ENCODE data around the gene MARCHF3. TPM values are rescaled to one million over a fixed set of nuclear protein-coding genes. Genes with fewer than 3 reads are reported as not detected.
"Not testable (repeated sequence)": the region's sequence is repeated elsewhere in the genome, so short reads cannot be mapped to it uniquely, and the experiment has no call there.

Gene MARCHF3
- total and polyA plus RNA-seq, 10 donors = 2.3 to 14.8 (median 10.9) TPM

DNA sequence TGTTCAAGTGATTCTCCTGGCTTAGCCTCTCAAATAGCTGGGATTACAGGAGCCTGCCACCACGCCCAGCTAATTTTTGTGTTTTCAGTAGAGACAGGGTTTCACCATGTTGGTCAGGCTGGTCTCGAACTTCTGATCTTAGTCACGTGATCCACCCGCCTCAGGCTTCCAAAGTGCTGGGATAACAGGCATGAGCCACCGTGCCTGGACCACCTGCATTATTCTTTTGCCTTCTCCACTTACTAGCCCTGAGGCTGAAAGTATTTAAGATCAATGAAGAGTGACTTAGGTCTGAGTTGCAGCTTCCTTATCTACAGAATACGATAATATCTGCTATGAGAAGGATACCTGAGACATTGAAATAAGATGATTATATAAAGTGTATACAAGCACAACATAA, 129.6 kb downstream of the MARCHF3 start:
- intact Hi-C loops (cut with DNase I; ENCODE audit: low total_unique reads) = no loop called here
- H3K36me3 ChIP-seq = peaks cover 0 to 10% (median 0%) of the 10 kb centered on the region in 6 donors
- WGBS, 5 donors = 90 to 97% (median 96%) methylated on average over 6 of the region's 6 CpGs
- H3K9me3 ChIP-seq = no peaks in the 10 kb centered on the region
- H3K27ac ChIP-seq = no peak overlapping the region
- no peak for DNase-seq
- TF ChIP-seq, protein P1, sequence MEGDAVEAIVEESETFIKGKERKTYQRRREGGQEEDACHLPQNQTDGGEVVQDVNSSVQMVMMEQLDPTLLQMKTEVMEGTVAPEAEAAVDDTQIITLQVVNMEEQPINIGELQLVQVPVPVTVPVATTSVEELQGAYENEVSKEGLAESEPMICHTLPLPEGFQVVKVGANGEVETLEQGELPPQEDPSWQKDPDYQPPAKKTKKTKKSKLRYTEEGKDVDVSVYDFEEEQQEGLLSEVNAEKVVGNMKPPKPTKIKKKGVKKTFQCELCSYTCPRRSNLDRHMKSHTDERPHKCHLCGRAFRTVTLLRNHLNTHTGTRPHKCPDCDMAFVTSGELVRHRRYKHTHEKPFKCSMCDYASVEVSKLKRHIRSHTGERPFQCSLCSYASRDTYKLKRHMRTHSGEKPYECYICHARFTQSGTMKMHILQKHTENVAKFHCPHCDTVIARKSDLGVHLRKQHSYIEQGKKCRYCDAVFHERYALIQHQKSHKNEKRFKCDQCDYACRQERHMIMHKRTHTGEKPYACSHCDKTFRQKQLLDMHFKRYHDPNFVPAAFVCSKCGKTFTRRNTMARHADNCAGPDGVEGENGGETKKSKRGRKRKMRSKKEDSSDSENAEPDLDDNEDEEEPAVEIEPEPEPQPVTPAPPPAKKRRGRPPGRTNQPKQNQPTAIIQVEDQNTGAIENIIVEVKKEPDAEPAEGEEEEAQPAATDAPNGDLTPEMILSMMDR (IDR thresholded peaks at IDR 0.05 in 8 of 11, conservative IDR thresholded peaks at IDR 0.05 in 3 of 11) = no peak
- TF ChIP-seq POLR2A (IDR thresholded peaks at IDR 0.05) (no peak), POLR2AphosphoS5 (IDR thresholded peaks at IDR 0.05) (no peak)
- H3K4me3 ChIP-seq = no peak overlapping the region
- no peaks in the 10 kb centered on the region for H3K4me1 ChIP-seq
- H3K27me3 ChIP-seq (replicated peaks in 1 of 7) = no peaks in the 10 kb centered on the region

DNA sequence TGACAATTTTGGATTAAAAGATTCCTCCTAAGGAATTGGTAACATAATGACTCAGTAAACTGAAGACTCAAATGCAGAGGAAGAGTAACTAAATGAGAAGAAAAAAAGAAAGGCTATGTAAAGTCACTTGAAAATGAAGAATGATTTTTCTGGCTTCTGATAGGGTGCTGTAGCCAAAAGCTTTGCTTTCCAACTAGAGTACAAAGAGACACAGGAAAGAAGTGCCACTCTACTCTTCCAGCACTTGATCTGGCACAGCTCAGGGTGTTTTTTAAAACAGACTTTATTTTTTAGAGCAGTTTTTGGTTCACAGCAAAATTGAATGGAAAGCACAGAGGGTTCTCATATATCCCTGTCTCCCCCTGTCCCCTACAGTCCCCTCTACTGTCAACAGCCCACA, 130.9 kb downstream of the MARCHF3 start:
- Histone ChIP-seq H3K27me3 (replicated peaks in 1 of 7) (no peaks in the 10 kb centered on the region), H3K9me3 (peaks cover 0 to 4% (median 0%) of the 10 kb centered on the region in 8 donors), H3K4me3 (no peak overlapping the region), H3K36me3 (peaks cover 0 to 12% (median 0%) of the 10 kb centered on the region in 6 donors), H3K4me1 (no peaks in the 10 kb centered on the region), H3K27ac (no peak overlapping the region)
- intact Hi-C loops (cut with DNase I; ENCODE audit: low total_unique reads) = no loop called here
- DNase-seq = no peak
- no peak for TF ChIP-seq POLR2A (IDR thresholded peaks at IDR 0.05)
- TF ChIP-seq POLR2AphosphoS5 (IDR thresholded peaks at IDR 0.05) = no peak
- TF ChIP-seq, protein P1 (IDR thresholded peaks at IDR 0.05 in 8 of 11, conservative IDR thresholded peaks at IDR 0.05 in 3 of 11) = no peak

DNA sequence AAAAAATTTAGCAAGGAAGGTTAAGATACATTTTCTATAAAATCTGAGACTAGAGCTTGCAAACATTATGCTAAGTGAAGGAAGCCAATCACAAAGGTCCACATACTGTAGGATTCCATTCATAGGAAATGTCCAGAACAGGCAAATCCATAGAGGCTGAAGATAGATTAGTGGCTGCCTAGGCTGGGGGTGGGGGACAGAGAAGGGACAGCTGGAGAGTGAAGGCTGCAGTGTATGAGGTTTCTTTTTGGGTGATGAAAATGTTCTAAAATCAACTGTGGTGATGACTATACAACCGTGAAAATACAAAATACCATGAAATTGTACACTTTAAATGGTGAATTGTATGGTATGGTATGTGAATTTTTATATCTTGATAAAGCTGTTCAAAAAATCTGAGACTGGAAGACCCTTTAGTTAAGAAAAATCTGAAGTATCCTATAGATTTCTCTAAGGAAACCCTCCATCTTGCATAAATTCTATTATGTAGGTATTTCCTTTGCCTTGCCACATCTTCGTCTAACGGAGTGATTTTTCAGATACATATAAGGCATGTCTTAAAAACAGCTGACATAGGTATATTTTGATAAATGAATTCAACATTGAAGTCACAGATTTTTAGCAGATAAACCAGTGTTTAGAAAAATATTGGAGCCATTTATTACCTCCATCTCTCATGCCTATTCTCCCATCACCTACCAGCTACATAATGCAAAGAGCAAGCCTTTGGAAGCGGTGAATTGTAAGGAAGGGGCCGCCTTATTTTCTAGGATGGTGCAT, 132.3 kb downstream of the MARCHF3 start:
- Histone ChIP-seq H3K4me3 (no peak overlapping the region), H3K36me3 (peaks cover 0 to 12% (median 0%) of the 10 kb centered on the region in 6 donors), H3K4me1 (no peaks in the 10 kb centered on the region), H3K27ac (no peak overlapping the region), H3K9me3 (peaks cover 0 to 6% (median 0%) of the 10 kb centered on the region in 8 donors), H3K27me3 (replicated peaks in 1 of 7) (no peaks in the 10 kb centered on the region)
- 92 to 95% (median 94%) methylated on average over 5 of the region's 5 CpGs for WGBS, 5 donors
- intact Hi-C loops (cut with DNase I; ENCODE audit: low total_unique reads) = no loop called here
- no peak for DNase-seq
- TF ChIP-seq, protein P1 (IDR thresholded peaks at IDR 0.05 in 8 of 11, conservative IDR thresholded peaks at IDR 0.05 in 3 of 11) = no peak
- no peak for TF ChIP-seq POLR2A (IDR thresholded peaks at IDR 0.05)
- TF ChIP-seq POLR2AphosphoS5 (IDR thresholded peaks at IDR 0.05) = no peak

DNA sequence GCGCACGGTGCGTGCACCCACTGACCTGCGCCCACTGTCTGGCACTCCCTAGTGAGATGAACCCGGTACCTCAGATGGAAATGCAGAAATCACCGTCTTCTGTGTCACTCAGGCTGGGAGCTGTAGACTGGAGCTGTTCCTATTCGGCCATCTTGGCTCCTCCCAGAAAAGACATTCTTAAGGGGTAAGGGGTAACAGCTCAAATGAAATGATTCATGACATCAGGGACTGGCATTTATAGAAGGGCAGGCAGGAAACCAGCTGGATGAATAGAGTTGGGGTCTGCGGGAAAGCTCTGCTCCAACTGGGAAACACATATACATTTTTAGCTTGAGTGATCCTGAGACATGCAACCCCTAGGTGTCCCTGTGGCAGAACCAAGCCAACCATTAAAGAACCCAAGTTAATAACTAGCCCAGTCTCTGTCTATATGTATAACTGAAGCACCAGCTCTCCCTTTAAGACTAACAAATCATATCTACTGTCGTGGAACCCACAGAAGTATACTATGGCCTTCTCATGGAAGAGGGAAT, 134.1 kb downstream of the MARCHF3 start:
- WGBS, 5 donors = 93 to 99% (median 96%) methylated on average over 9 of the region's 9 CpGs
- TF ChIP-seq POLR2A (IDR thresholded peaks at IDR 0.05) = no peak
- TF ChIP-seq, protein P1 (IDR thresholded peaks at IDR 0.05 in 8 of 11, conservative IDR thresholded peaks at IDR 0.05 in 3 of 11) = no peak
- no peak for TF ChIP-seq POLR2AphosphoS5 (IDR thresholded peaks at IDR 0.05)
- intact Hi-C loops (cut with DNase I; ENCODE audit: low total_unique reads) = no loop called here
- Histone ChIP-seq H3K4me3 (no peak overlapping the region), H3K27ac (no peak overlapping the region), H3K9me3 (peaks cover 0 to 6% (median 0%) of the 10 kb centered on the region in 8 donors), H3K4me1 (no peaks in the 10 kb centered on the region), H3K36me3 (peaks cover 0 to 8% (median 0%) of the 10 kb centered on the region in 6 donors), H3K27me3 (replicated peaks in 1 of 7) (no peaks in the 10 kb centered on the region)
- DNase-seq = no peak

DNA sequence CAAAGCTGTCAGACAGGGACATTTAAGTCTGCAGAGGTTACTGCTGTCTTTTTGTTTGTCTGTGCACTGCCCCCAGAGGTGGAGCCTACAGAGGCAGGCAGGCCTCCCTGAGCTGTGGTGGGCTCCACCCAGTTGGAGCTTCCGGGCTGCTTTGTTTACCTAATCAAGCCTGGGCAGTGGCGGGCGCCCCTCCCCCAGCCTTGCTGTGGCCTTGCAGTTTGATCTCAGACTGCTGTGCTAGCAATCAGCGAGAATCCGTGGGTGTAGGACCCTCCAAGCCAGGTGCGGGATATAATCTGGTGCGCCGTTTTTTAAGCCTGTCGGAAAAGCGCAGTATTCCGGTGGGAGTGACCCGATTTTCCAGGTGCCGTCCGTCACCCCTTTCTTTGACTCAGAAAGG, 134.6 kb downstream of the MARCHF3 start:
- H3K4me3 ChIP-seq; H3K4me1 ChIP-seq; H3K27me3 ChIP-seq (replicated peaks in 1 of 7); intact Hi-C loops (cut with DNase I; ENCODE audit: low total_unique reads); H3K27ac ChIP-seq; H3K36me3 ChIP-seq; DNase-seq; H3K9me3 ChIP-seq: not testable (repeated sequence)
- WGBS, 5 donors = 85 to 95% (median 92%) methylated on average over 14 of the region's 14 CpGs

DNA sequence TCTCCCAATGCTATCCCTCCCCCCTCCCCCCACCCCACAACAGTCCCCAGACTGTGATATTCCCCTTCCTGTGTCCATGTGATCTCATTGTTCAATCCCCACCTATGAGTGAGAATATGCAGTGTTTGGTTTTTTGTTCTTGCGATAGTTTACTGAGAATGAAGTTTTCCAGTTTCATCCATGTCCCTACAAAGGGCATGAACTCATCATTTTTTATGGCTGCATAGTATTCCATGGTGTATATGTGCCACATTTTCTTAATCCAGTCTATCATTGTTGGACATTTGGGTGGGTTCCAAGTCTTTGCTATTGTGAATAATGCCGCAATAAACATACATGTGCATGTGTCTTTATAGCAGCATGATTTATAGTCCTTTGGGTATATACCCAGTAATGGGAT, 139.9 kb downstream of the MARCHF3 start:
- H3K27ac ChIP-seq; H3K36me3 ChIP-seq; H3K4me3 ChIP-seq; intact Hi-C loops (cut with DNase I; ENCODE audit: low total_unique reads); H3K27me3 ChIP-seq (replicated peaks in 1 of 7); H3K4me1 ChIP-seq; DNase-seq; H3K9me3 ChIP-seq: not testable (repeated sequence)
- WGBS, 5 donors = 89 to 100% (median 98%) methylated on average over 1 to 2 of the region's 2 CpGs

Measured in spleen (tissue), 11 donors.